A673 (cell line): ENCODE data around the gene ATG7. TPM values are rescaled to one million over a fixed set of nuclear protein-coding genes. Genes with fewer than 3 reads are reported as not detected.

Source experiments
- BruUV-seq: library from RNA; stranded (reverse); fragments of 400-500 nt; replicated peaks from 2 replicates; lab custom pipeline; 2021; lab: Mats Ljungman, UMichigan
- CTCF ChIA-PET: fragments of 300-600 bp; sonication (Branson Sonifier 250); formaldehyde crosslinking; loops from one replicate; lab custom pipeline; 2022; ENCODE audit warnings: antibody characterized with exemption; lab: Charles Lee
- POLR2A ChIA-PET: fragments of 300-600 bp; sonication (Branson Sonifier 250); formaldehyde crosslinking; loops from one replicate; lab custom pipeline; 2022; ENCODE audit warnings: antibody characterized with exemption; ENCODE audit not compliant: low non-redundant PET; lab: Charles Lee
- DNase-seq: peaks from one replicate; pipeline ENCODE4 v3.0.0-alpha.2; 2015; ENCODE audit warnings: low spot score
- H3K27ac ChIP-seq: fragments of 200-600 bp; sonication (generic); 2 replicates; pipeline ENCODE4 v1.5.1; 2016; ENCODE audit warnings: mixed run types, low read depth, mild to moderate bottlenecking, mixed read lengths, antibody characterized with exemption, low read length; ENCODE audit not compliant: poor library complexity, severe bottlenecking
- H3K27me3 ChIP-seq: fragments of 200-600 bp; sonication (generic); replicated peaks from 2 replicates; pipeline ENCODE4 v1.6.1; 2017; ENCODE audit warnings: mixed run types, low read depth, mild to moderate bottlenecking, mixed read lengths, antibody characterized with exemption, low read length; ENCODE audit not compliant: insufficient read depth, poor library complexity
- H3K36me3 ChIP-seq: fragments of 200-600 bp; sonication (generic); 2 replicates; pipeline ENCODE4 v1.6.1; 2016; ENCODE audit warnings: mixed run types, mild to moderate bottlenecking, mixed read lengths, antibody characterized with exemption, low read length; ENCODE audit not compliant: insufficient read depth, poor library complexity, severe bottlenecking
- H3K4me1 ChIP-seq: fragments of 200-600 bp; sonication (generic); 2 replicates; pipeline ENCODE4 v1.6.1; 2017; ENCODE audit warnings: mixed run types, mild to moderate bottlenecking, mixed read lengths, antibody characterized with exemption, low read length; ENCODE audit not compliant: insufficient read depth, poor library complexity, severe bottlenecking
- H3K4me3 ChIP-seq: fragments of 200-600 bp; sonication (generic); 2 replicates; pipeline ENCODE4 v1.5.1; 2016; ENCODE audit warnings: low read depth, mixed run types, mild to moderate bottlenecking, mixed read lengths, low read length; ENCODE audit not compliant: poor library complexity, severe bottlenecking
- H3K9me3 ChIP-seq: fragments of 200-600 bp; sonication (generic); 2 replicates; pipeline ENCODE4 v1.6.1; 2016; ENCODE audit warnings: mixed run types, low read depth, mild to moderate bottlenecking, mixed read lengths, antibody characterized with exemption, low read length; ENCODE audit not compliant: poor library complexity, severe bottlenecking
- CTCF ChIP-seq: fragments of 300-800, 200-600 bp; sonication (generic); conservative IDR thresholded peaks from 2 replicates; pipeline ENCODE4 v1.5.1; 2017; ENCODE audit warnings: low read depth, mild to moderate bottlenecking, antibody characterized with exemption, low read length, moderate library complexity, mixed read lengths
- EZH2 ChIP-seq: fragments of 200-600 bp; sonication (generic); IDR thresholded peaks from 2 replicates; pipeline ENCODE4 v1.6.1; 2017; ENCODE audit warnings: borderline replicate concordance, low read depth, mild to moderate bottlenecking, mixed read lengths, antibody characterized with exemption, low read length; ENCODE audit not compliant: poor library complexity, severe bottlenecking
- intact Hi-C: fragments of 100-400 bp; cut with micrococcal nuclease; formaldehyde crosslinking; loops from one replicate; pipeline ENCODE4 v1.10.0; 2022; ENCODE audit not compliant: unreplicated experiment
- total RNA-seq: library from RNA; stranded (reverse); gene quantifications from 2 replicates; pipeline ENCODE4 v1.2.3, GENCODE V29; 2021

Gene ATG7
- total RNA-seq, 1 experiment from 2014 or later: 30.9 TPM

GRCh38 chr3:11606865-11607440, 334.8 kb downstream of the ATG7 start:
- ChIA-PET CTCF (interaction anchor here (0.6 kb wide), 1 partner anchor 8 kb away, joined by 3 read pairs; no protein-coding TSS in a partner anchor), POLR2A (no interaction called here)
- intact Hi-C loops: no loop called here
- BruUV-seq: no TSS peak
- Histone ChIP-seq H3K9me3 (no peaks in the 10 kb centered on the region), H3K4me3 (no peak overlapping the region), H3K27me3 (no peaks in the 10 kb centered on the region), H3K27ac (no peak overlapping the region), H3K36me3 (no peaks in the 10 kb centered on the region), H3K4me1 (peaks cover 57% of the 10 kb centered on the region)
- TF ChIP-seq CTCF (no peak), EZH2 (no peak)
- no peak for DNase-seq

Other genes with a start within 250 kb of the ATG7 start
- 0.81 and 0.92 TPM in 2 replicates for gene HRH1, start 117.9 kb upstream of the ATG7 start, total RNA-seq